ENCODE results near the gene NR5A1.

Gene NR5A1

GRCh38 chr9:124495126-124496074, 11.8 kb downstream of the NR5A1 start (continued):
- TF ChIP-seq ZBTB10 (tag by site-specific recombination; IDR thresholded peaks at IDR 0.05) (no peak), ZNF133 (tag by site-specific recombination; IDR thresholded peaks at IDR 0.05) (no peak), ZNF175 (tag by site-specific recombination; IDR thresholded peaks at IDR 0.05) (no peak)

- Histone ChIP-seq H3K27ac (ENCODE audit: extremely low read depth, low read depth, low read length) (no peak overlapping the region), H3K9me3 (ENCODE audit: control insufficient read depth, insufficient read depth, low read depth, low read length) (no peaks in the 10 kb centered on the region), H3K36me3 (ENCODE audit: control insufficient read depth in 2 of 2, insufficient read depth in 1 of 2, low read length in 2 of 2) (no peaks in the 10 kb centered on the region), H3K4me3 (ENCODE audit: low read depth, low read length) (no peak overlapping the region), H3K4me1 (ENCODE audit: control insufficient read depth, insufficient read depth, low read length) (no peaks in the 10 kb centered on the region)
- ChIA-PET POLR2A (no interaction called here), CTCF (no interaction called here)
- TF ChIP-seq SP2 (tag by site-specific recombination; IDR thresholded peaks at IDR 0.05), result no peak
- TF ChIP-seq ZNF133 (tag by site-specific recombination; IDR thresholded peaks at IDR 0.05), result no peak
- no peak for TF ChIP-seq GLI2 (tag by site-specific recombination; IDR thresholded peaks at IDR 0.05; ENCODE audit: borderline replicate concordance, low read depth)
- no peak for TF ChIP-seq RBAK (tag by site-specific recombination; IDR thresholded peaks at IDR 0.05)
- no peak for TF ChIP-seq ZNF704 (tag by site-specific recombination; IDR thresholded peaks at IDR 0.05)
- TF ChIP-seq ZNF19 (tag by site-specific recombination; IDR thresholded peaks at IDR 0.05; ENCODE audit: low read depth), result no peak
- TF ChIP-seq EGR2 (tag by site-specific recombination; IDR thresholded peaks at IDR 0.05; ENCODE audit: low read depth), result no peak
- TF ChIP-seq ZNF280C (tag by site-specific recombination; IDR thresholded peaks at IDR 0.05), result no peak
- TF ChIP-seq IKZF3 (tag by site-specific recombination; IDR thresholded peaks at IDR 0.05), result no peak
- TF ChIP-seq ZNF654 (tag by site-specific recombination; IDR thresholded peaks at IDR 0.05; ENCODE audit: low read depth), result no peak
- TF ChIP-seq ZBTB6 (tag by site-specific recombination; IDR thresholded peaks at IDR 0.05), result no peak
- no peak for TF ChIP-seq ZSCAN4 (tag by site-specific recombination; IDR thresholded peaks at IDR 0.05)
- TF ChIP-seq ZNF660 (tag by site-specific recombination; IDR thresholded peaks at IDR 0.05), result no peak
- no peak for TF ChIP-seq ZNF155 (tag by site-specific recombination; IDR thresholded peaks at IDR 0.05)
- no peak for TF ChIP-seq INSM2 (tag by site-specific recombination; IDR thresholded peaks at IDR 0.05)
- TF ChIP-seq ZBTB49 (tag by site-specific recombination; IDR thresholded peaks at IDR 0.05; ENCODE audit: low read depth), result no peak
- no peak for TF ChIP-seq MEIS1 (CRISPR knock-in tag; IDR thresholded peaks at IDR 0.05; ENCODE audit: borderline replicate concordance)
These were observed 13.3 kb downstream of the NR5A1 start for GRCh38 chr9:124493794-124494479.
